ENCODE results near the gene TMF1.
A peak's percentile ranks its signal among the peaks of the same experiment; 100 is the strongest.

Gene TMF1

GRCh38 chr3:69079269-69080159 lies 27.4 kb upstream of the TMF1 start:
- Histone ChIP-seq H3K4me2 (ENCODE audit: low read depth, low read length) (peak overlapping the region; percentile 95), H3K27ac (ENCODE audit: low read length) (no peak overlapping the region; the same call in 1 of the 2 replicates), H3K4me3 (ENCODE audit: low read length) (peak overlapping the region; percentile 74), H3K27me3 (replicated peaks; ENCODE audit: insufficient read depth, low read length) (no peaks in the 10 kb centered on the region), H3K36me3 (replicated peaks; ENCODE audit: insufficient read depth, low read length) (no peaks in the 10 kb centered on the region; the same call in 1 of the 2 replicates), H3K9me3 (replicated peaks; ENCODE audit: insufficient read depth, low read length) (no peaks in the 10 kb centered on the region), H3K9me2 (replicated peaks; ENCODE audit: insufficient read depth, low read length) (no peaks in the 10 kb centered on the region), H3K4me1 (ENCODE audit: low read length) (peaks cover 48% of the 10 kb centered on the region), H3K79me2 (ENCODE audit: low read length) (peaks cover 59% of the 10 kb centered on the region), H4K20me1 (ENCODE audit: insufficient read depth, low read length) (no peaks in the 10 kb centered on the region), H3F3A (ENCODE audit: insufficient read depth, low read length) (peaks cover 40% of the 10 kb centered on the region), H2AFZ (ENCODE audit: low read length) (no peak overlapping the region), H3K9ac (ENCODE audit: low read length) (peak overlapping the region; percentile 80)
- TF ChIP-seq EZH2phosphoT487 (IDR thresholded peaks at IDR 0.05; ENCODE audit: low read length) (no peak), CTCF (IDR thresholded peaks at IDR 0.05; ENCODE audit: low read length) (no peak), EZH2 (optimal IDR thresholded peaks at IDR 0.05; ENCODE audit: low read depth, low read length) (no peak)
- no peak for DNase-seq

GRCh38 chr3:69072928-69073327 lies 20.8 kb upstream of the TMF1 start:
- Histone ChIP-seq H3K9me3 (replicated peaks; ENCODE audit: insufficient read depth, low read length) (no peaks in the 10 kb centered on the region), H3K27me3 (replicated peaks; ENCODE audit: insufficient read depth, low read length) (no peaks in the 10 kb centered on the region), H3K36me3 (replicated peaks; ENCODE audit: insufficient read depth, low read length) (peaks cover 9% of the 10 kb centered on the region), H3K4me3 (ENCODE audit: low read length) (no peak overlapping the region), H2AFZ (ENCODE audit: low read length) (no peak overlapping the region), H3K9me2 (replicated peaks; ENCODE audit: insufficient read depth, low read length) (no peaks in the 10 kb centered on the region), H3K27ac (ENCODE audit: low read length) (no peak overlapping the region), H3K4me2 (ENCODE audit: low read depth, low read length) (no peak overlapping the region), H3K4me1 (ENCODE audit: low read length) (peaks cover 4% of the 10 kb centered on the region; the same call in 1 of the 2 replicates), H3K9ac (ENCODE audit: low read length) (no peak overlapping the region), H3F3A (ENCODE audit: insufficient read depth, low read length) (no peaks in the 10 kb centered on the region), H4K20me1 (ENCODE audit: insufficient read depth, low read length) (no peaks in the 10 kb centered on the region), H3K79me2 (ENCODE audit: low read length) (peaks cover 72% of the 10 kb centered on the region)
- TF ChIP-seq EZH2 (optimal IDR thresholded peaks at IDR 0.05; ENCODE audit: low read depth, low read length) = no peak
- no peak for TF ChIP-seq EZH2phosphoT487 (IDR thresholded peaks at IDR 0.05; ENCODE audit: low read length)
- TF ChIP-seq CTCF (IDR thresholded peaks at IDR 0.05; ENCODE audit: low read length) = no peak
- DNase-seq = no peak

DNA sequence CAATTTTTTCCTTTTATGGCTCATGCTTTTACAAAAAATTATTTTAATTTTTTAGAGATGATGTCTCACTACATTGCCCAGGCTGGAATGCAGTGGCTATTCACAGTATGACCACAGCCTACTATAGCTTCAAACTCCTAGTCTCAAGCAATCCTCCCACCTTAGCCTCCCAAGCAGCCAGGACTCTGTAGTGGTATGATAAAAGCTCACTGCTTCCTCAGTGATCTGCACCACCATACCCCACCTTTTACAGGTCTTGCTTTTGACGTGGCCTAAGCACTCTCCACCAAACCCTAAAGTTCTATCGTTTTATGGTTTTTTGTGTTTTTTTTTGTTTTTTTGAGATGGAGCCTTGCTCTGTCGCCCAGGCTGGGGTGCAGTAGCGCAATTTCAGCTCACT lies 14.0 kb upstream of the TMF1 start:
- Histone ChIP-seq H4K20me1 (ENCODE audit: insufficient read depth, low read length) (no peaks in the 10 kb centered on the region), H2AFZ (ENCODE audit: low read length) (no peak overlapping the region), H3K4me3 (ENCODE audit: low read length) (no peak overlapping the region), H3K4me1 (ENCODE audit: low read length) (no peaks in the 10 kb centered on the region), H3K79me2 (ENCODE audit: low read length) (peaks cover 18% of the 10 kb centered on the region), H3K4me2 (ENCODE audit: low read depth, low read length) (no peak overlapping the region), H3K9me3 (replicated peaks; ENCODE audit: insufficient read depth, low read length) (no peaks in the 10 kb centered on the region), H3K36me3 (replicated peaks; ENCODE audit: insufficient read depth, low read length) (0 out of 2 replicates have a peak, but pooled peaks cover 3% of the 10 kb centered on the region), H3K9ac (ENCODE audit: low read length) (no peak overlapping the region), H3K9me2 (replicated peaks; ENCODE audit: insufficient read depth, low read length) (no peaks in the 10 kb centered on the region), H3K27me3 (replicated peaks; ENCODE audit: insufficient read depth, low read length) (no peaks in the 10 kb centered on the region), H3F3A (ENCODE audit: insufficient read depth, low read length) (no peaks in the 10 kb centered on the region), H3K27ac (ENCODE audit: low read length) (no peak overlapping the region)
- DNase-seq = no peak
- TF ChIP-seq EZH2phosphoT487 (IDR thresholded peaks at IDR 0.05; ENCODE audit: low read length) = no peak
- no peak for TF ChIP-seq CTCF (IDR thresholded peaks at IDR 0.05; ENCODE audit: low read length)
- TF ChIP-seq EZH2 (optimal IDR thresholded peaks at IDR 0.05; ENCODE audit: low read depth, low read length) = no peak
